Nasal cavity respiratory epithelium epithelial cell of viscerocranial mucosa (primary cell): Measurements from ENCODE around the gene ZSCAN4. TPM values are rescaled to one million over a fixed set of nuclear protein-coding genes. Genes with fewer than 3 reads are reported as not detected.

Experiments
- total RNA-seq: library from RNA; depleted of rRNA; stranded (reverse); fragments of >200 nt; gene quantifications from 2 replicates; pipeline ENCODE4 v1.2.3, GENCODE V29; 2014

ZSCAN4 gene, protein sequence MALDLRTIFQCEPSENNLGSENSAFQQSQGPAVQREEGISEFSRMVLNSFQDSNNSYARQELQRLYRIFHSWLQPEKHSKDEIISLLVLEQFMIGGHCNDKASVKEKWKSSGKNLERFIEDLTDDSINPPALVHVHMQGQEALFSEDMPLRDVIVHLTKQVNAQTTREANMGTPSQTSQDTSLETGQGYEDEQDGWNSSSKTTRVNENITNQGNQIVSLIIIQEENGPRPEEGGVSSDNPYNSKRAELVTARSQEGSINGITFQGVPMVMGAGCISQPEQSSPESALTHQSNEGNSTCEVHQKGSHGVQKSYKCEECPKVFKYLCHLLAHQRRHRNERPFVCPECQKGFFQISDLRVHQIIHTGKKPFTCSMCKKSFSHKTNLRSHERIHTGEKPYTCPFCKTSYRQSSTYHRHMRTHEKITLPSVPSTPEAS
- total RNA-seq, result under 0.01 and 0.50 TPM in 2 replicates

GRCh38 chr19:57668635-57669034 is at the start of gene ZSCAN4:
Gene ZSCAN4, plus strand, starts transcription at chr19:57668935. Its CDS starts 7,211 bp downstream, at chr19:57676146.

GRCh38 chr19:57632987-57633831 is 35.5 kb upstream of the ZSCAN4 start, which contains the start of gene ZNF211:
Gene ZNF211, plus strand, starts transcription at chr19:57633168. Its CDS starts 179 bp downstream, at chr19:57633347.

GRCh38 chr19:57708641-57709361 is 40.1 kb downstream of the ZSCAN4 start, which contains the start of gene ZNF154:
Gene ZNF154, minus strand, starts transcription at chr19:57709204. Its CDS starts 233 bp downstream, at chr19:57708971.

Other genes starting within 250 kb of the ZSCAN4 start
- 32.5 and 34.0 TPM in 2 replicates for gene ZNF749, start 233.6 kb upstream of the ZSCAN4 start, total RNA-seq
- 0.78 and 1.0 TPM in 2 replicates for gene VN1R1, start 211.8 kb upstream of the ZSCAN4 start, total RNA-seq
- 14.4 and 25.0 TPM in 2 replicates for gene ZNF772, start 191.4 kb upstream of the ZSCAN4 start, total RNA-seq
- gene ZNF419, start 181.2 kb upstream of the ZSCAN4 start, total RNA-seq, result 30.8 and 36.3 TPM in 2 replicates
- 29.0 and 40.1 TPM in 2 replicates for gene ZNF773, start 169.0 kb upstream of the ZSCAN4 start, total RNA-seq
- 8.2 and 11.7 TPM in 2 replicates for gene ZNF549, start 141.6 kb upstream of the ZSCAN4 start, total RNA-seq
- 8.2 and 12.1 TPM in 2 replicates for gene ZNF550, start 109.1 kb upstream of the ZSCAN4 start, total RNA-seq
- gene ZNF416, start 90.0 kb upstream of the ZSCAN4 start, total RNA-seq, result 8.5 and 12.5 TPM in 2 replicates
- 12.6 and 13.4 TPM in 2 replicates for gene ZIK1, start 84.8 kb upstream of the ZSCAN4 start, total RNA-seq
- 3.4 and 4.4 TPM in 2 replicates for gene ZNF530, start 69.0 kb upstream of the ZSCAN4 start, total RNA-seq
- 24.6 and 38.4 TPM in 2 replicates for gene ZNF134, start 54.7 kb upstream of the ZSCAN4 start, total RNA-seq
- gene ZNF211, start 35.8 kb upstream of the ZSCAN4 start, total RNA-seq, result 13.0 and 23.1 TPM in 2 replicates
- 7.5 and 15.7 TPM in 2 replicates for gene ZNF551, start 13.0 kb downstream of the ZSCAN4 start, total RNA-seq
- 1.0 and 4.7 TPM in 2 replicates for gene ZNF154, start 40.3 kb downstream of the ZSCAN4 start, total RNA-seq
- 3.4 and 6.4 TPM in 2 replicates for gene ZNF671, start 58.7 kb downstream of the ZSCAN4 start, total RNA-seq
- 8.9 and 14.8 TPM in 2 replicates for gene ZNF776, start 77.9 kb downstream of the ZSCAN4 start, total RNA-seq
- 15.0 and 19.5 TPM in 2 replicates for gene ZNF586, start 100.7 kb downstream of the ZSCAN4 start, total RNA-seq
- gene ZNF552, start 146.0 kb downstream of the ZSCAN4 start, total RNA-seq, result 5.8 and 10.5 TPM in 2 replicates
- 22.9 and 39.3 TPM in 2 replicates for gene ZNF587B, start 161.4 kb downstream of the ZSCAN4 start, total RNA-seq
- gene ZNF587, start 180.9 kb downstream of the ZSCAN4 start, total RNA-seq, result 17.8 and 37.2 TPM in 2 replicates
- gene ZNF814, start 220.1 kb downstream of the ZSCAN4 start, total RNA-seq, result 8.2 and 16.9 TPM in 2 replicates
- 14.4 and 23.4 TPM in 2 replicates for gene ZNF417, start 247.7 kb downstream of the ZSCAN4 start, total RNA-seq